Measurements from ENCODE around the gene PI4KA.

GRCh38 chr22:20904980-20905355 lies 46.4 kb upstream of the PI4KA start:
- TF ChIP-seq YY1 (IDR thresholded peaks at IDR 0.05; ENCODE audit: low read depth) (no peak), NFIC (IDR thresholded peaks at IDR 0.05) (no peak), REST (IDR thresholded peaks at IDR 0.05; ENCODE audit: low read depth) (no peak), EGR1 (IDR thresholded peaks at IDR 0.05) (no peak), CEBPB (IDR thresholded peaks at IDR 0.05) (no peak), EP300 (IDR thresholded peaks at IDR 0.05; ENCODE audit: borderline replicate concordance) (no peak), TEAD4 (IDR thresholded peaks at IDR 0.05) (no peak), MAX (IDR thresholded peaks at IDR 0.05) (no peak), RAD21 (IDR thresholded peaks at IDR 0.05; ENCODE audit: low read depth) (no peak), FOXM1 (IDR thresholded peaks at IDR 0.05; ENCODE audit: borderline replicate concordance, low read depth) (no peak), CREB1 (IDR thresholded peaks at IDR 0.05; ENCODE audit: low read depth) (no peak)
